Measurements from ENCODE around the gene VKORC1.

VKORC1 gene

GRCh38 chr16:31082368-31083045, 12.1 kb downstream of the VKORC1 start:
- DNase-seq (ENCODE audit: low read depth) = no peak
- no peak for TF ChIP-seq CTCF (conservative IDR thresholded peaks at IDR 0.05; ENCODE audit: control insufficient read depth, insufficient read depth, low read depth, low read length)
- no peak overlapping the region for H3K4me3 ChIP-seq (ENCODE audit: control insufficient read depth, low read depth, low read length)

GRCh38 chr16:31081428-31082351, 12.9 kb downstream of the VKORC1 start:
- TF ChIP-seq CTCF (conservative IDR thresholded peaks at IDR 0.05; ENCODE audit: control insufficient read depth, insufficient read depth, low read depth, low read length) = no peak
- no peak overlapping the region for H3K4me3 ChIP-seq (ENCODE audit: control insufficient read depth, low read depth, low read length)
- no peak for DNase-seq (ENCODE audit: low read depth)

- no peak overlapping the region for H3K4me3 ChIP-seq (ENCODE audit: control insufficient read depth, low read depth, low read length)
- no peak for TF ChIP-seq CTCF (conservative IDR thresholded peaks at IDR 0.05; ENCODE audit: control insufficient read depth, insufficient read depth, low read depth, low read length)
- no peak for DNase-seq (ENCODE audit: low read depth)
Observed at GRCh38 chr16:31080756-31081419, 13.7 kb downstream of the VKORC1 start.

- TF ChIP-seq CTCF (conservative IDR thresholded peaks at IDR 0.05; ENCODE audit: control insufficient read depth, insufficient read depth, low read depth, low read length) = no peak
- no peak overlapping the region for H3K4me3 ChIP-seq (ENCODE audit: control insufficient read depth, low read depth, low read length)
- no peak for DNase-seq (ENCODE audit: low read depth)
Observed at GRCh38 chr16:31080035-31080629, 14.5 kb downstream of the VKORC1 start.

GRCh38 chr16:31079342-31079944, 15.2 kb downstream of the VKORC1 start:
- TF ChIP-seq CTCF (conservative IDR thresholded peaks at IDR 0.05; ENCODE audit: control insufficient read depth, insufficient read depth, low read depth, low read length) = no peak

More at GRCh38 chr16:31079342-31079944, 15.2 kb downstream of the VKORC1 start:
- no peak for DNase-seq (ENCODE audit: low read depth)
- H3K4me3 ChIP-seq (ENCODE audit: control insufficient read depth, low read depth, low read length) = no peak overlapping the region

Data from fibroblast of mammary gland (primary cell).